Upper lobe of left lung (tissue), 4 donors: Measurements from ENCODE around the gene DALRD3.

Source experiments
- POLR2A ChIP-seq, 4 donors: fragments of 450-650 bp; IDR thresholded peaks; one replicate each; pipeline ENCODE4 v1.5.1; 2016 to 2017; ENCODE audit warnings: antibody characterized with exemption in 4 of 4, mild to moderate bottlenecking in 2 of 4
- TF ChIP-seq, protein P1 (sequence below), 6 experiments: fragments of 450-650 bp in 4 of 6; fragments of 200-600 bp in 2 of 6; sonication (generic) in 2 of 6; IDR thresholded peaks; one replicate each; pipeline ENCODE4 v1.5.1; 2016 to 2019; ENCODE audit warnings: antibody characterized with exemption in 6 of 6

- TF ChIP-seq, protein P1, sequence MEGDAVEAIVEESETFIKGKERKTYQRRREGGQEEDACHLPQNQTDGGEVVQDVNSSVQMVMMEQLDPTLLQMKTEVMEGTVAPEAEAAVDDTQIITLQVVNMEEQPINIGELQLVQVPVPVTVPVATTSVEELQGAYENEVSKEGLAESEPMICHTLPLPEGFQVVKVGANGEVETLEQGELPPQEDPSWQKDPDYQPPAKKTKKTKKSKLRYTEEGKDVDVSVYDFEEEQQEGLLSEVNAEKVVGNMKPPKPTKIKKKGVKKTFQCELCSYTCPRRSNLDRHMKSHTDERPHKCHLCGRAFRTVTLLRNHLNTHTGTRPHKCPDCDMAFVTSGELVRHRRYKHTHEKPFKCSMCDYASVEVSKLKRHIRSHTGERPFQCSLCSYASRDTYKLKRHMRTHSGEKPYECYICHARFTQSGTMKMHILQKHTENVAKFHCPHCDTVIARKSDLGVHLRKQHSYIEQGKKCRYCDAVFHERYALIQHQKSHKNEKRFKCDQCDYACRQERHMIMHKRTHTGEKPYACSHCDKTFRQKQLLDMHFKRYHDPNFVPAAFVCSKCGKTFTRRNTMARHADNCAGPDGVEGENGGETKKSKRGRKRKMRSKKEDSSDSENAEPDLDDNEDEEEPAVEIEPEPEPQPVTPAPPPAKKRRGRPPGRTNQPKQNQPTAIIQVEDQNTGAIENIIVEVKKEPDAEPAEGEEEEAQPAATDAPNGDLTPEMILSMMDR (IDR thresholded peaks at IDR 0.05) = no peak
- no peak for TF ChIP-seq POLR2A (IDR thresholded peaks at IDR 0.05)
Observed at GRCh38 chr3:49028298-49028672, 9.9 kb upstream of the DALRD3 start.
